SK-N-MC (cell line): ENCODE measurements around the gene ASCC2.
"Not testable (repeated sequence)": the region's sequence is repeated elsewhere in the genome, so short reads cannot be mapped to it uniquely, and the experiment has no call there.

Source experiments
- DNase-seq: peaks from one replicate; pipeline ENCODE4 v3.0.0-alpha.2; 2011; ENCODE audit warnings: low read depth, low spot score
- H3K27ac ChIP-seq: fragments of 200-600 bp; sonication (generic); 2 replicates; pipeline ENCODE4 v1.5.1; 2016; ENCODE audit warnings: mixed run types
- H3K36me3 ChIP-seq: fragments of 200-600 bp; sonication (generic); 2 replicates; pipeline ENCODE4 v1.6.1; 2017; ENCODE audit warnings: antibody characterized with exemption, low read length, mixed read lengths; ENCODE audit not compliant: insufficient read depth
- H3K4me3 ChIP-seq: fragments of 200-600 bp; sonication (generic); 2 replicates; pipeline ENCODE4 v1.5.1; 2016
- H3K9ac ChIP-seq: fragments of 200-600 bp; sonication (generic); 2 replicates; pipeline ENCODE4 v1.8.0; 2017; ENCODE audit warnings: mixed run types, mixed read lengths; ENCODE audit not compliant: insufficient read length
- H3K9me3 ChIP-seq: fragments of 200-600 bp; sonication (generic); 2 replicates; pipeline ENCODE4 v1.6.1; 2017; ENCODE audit warnings: low read depth, mild to moderate bottlenecking, antibody characterized with exemption, low read length, moderate library complexity, mixed read lengths
- EZH2 ChIP-seq: fragments of 200-600 bp; sonication (generic); IDR thresholded peaks from one replicate; pipeline ENCODE4 v1.6.1; 2017; ENCODE audit warnings: antibody characterized with exemption
- FOXP2 ChIP-seq: optimal IDR thresholded peaks from 2 replicates; pipeline ENCODE3; 2011; ENCODE audit warnings: mild to moderate bottlenecking, moderate library complexity; ENCODE audit not compliant: insufficient read depth; ENCODE audit errors: extremely low read length, control extremely low read depth
- POLR2AphosphoS5 ChIP-seq: IDR thresholded peaks from 2 replicates; pipeline ENCODE4 v1.6.1; 2012; ENCODE audit warnings: mild to moderate bottlenecking, low read depth, low read length, borderline replicate concordance

ASCC2 gene

GRCh38 chr22:29831186-29831921 is 6.7 kb downstream of the ASCC2 start:
- no peak overlapping the region for H3K27ac ChIP-seq
- no peak for TF ChIP-seq EZH2
- TF ChIP-seq POLR2AphosphoS5 = no peak
- no peak for TF ChIP-seq FOXP2
- no peaks in the 10 kb centered on the region for H3K9me3 ChIP-seq
- H3K4me3 ChIP-seq = no peak overlapping the region
- H3K9ac ChIP-seq = no peak overlapping the region
- peaks cover 15% of the 10 kb centered on the region; the same call in 1 of the 2 replicates for H3K36me3 ChIP-seq
- no peak for DNase-seq

GRCh38 chr22:29830585-29830984 is 7.5 kb downstream of the ASCC2 start:
- Histone ChIP-seq H3K9me3 (no peaks in the 10 kb centered on the region), H3K9ac (no peak overlapping the region), H3K4me3 (no peak overlapping the region), H3K27ac (no peak overlapping the region), H3K36me3 (peaks cover 16% of the 10 kb centered on the region; the same call in 1 of the 2 replicates)
- no peak for DNase-seq
- TF ChIP-seq EZH2 = no peak
- no peak for TF ChIP-seq POLR2AphosphoS5
- no peak for TF ChIP-seq FOXP2

- H3K27ac ChIP-seq, H3K9ac ChIP-seq, DNase-seq, H3K9me3 ChIP-seq, H3K4me3 ChIP-seq: not testable (repeated sequence)
- H3K36me3 ChIP-seq = peaks cover 28% of the 10 kb centered on the region
Measured at GRCh38 chr22:29827726-29828125, 10.3 kb downstream of the ASCC2 start.

GRCh38 chr22:29827091-29827490 is 11.0 kb downstream of the ASCC2 start:
- H3K4me3 ChIP-seq = no peak overlapping the region
- no peak for TF ChIP-seq FOXP2
- no peak for TF ChIP-seq POLR2AphosphoS5
- no peak for TF ChIP-seq EZH2
- H3K36me3 ChIP-seq = peaks cover 31% of the 10 kb centered on the region
- no peak overlapping the region for H3K9ac ChIP-seq
- H3K9me3 ChIP-seq = no peaks in the 10 kb centered on the region
- DNase-seq = no peak
- H3K27ac ChIP-seq = no peak overlapping the region

- H3K4me3 ChIP-seq = no peak overlapping the region
- peaks cover 38% of the 10 kb centered on the region for H3K36me3 ChIP-seq
- TF ChIP-seq EZH2 = no peak
- no peak for TF ChIP-seq FOXP2
- TF ChIP-seq POLR2AphosphoS5 = no peak
- no peak overlapping the region for H3K27ac ChIP-seq
- H3K9ac ChIP-seq = no peak overlapping the region
- H3K9me3 ChIP-seq = no peaks in the 10 kb centered on the region
- no peak for DNase-seq
Measured at GRCh38 chr22:29825578-29825977, 12.5 kb downstream of the ASCC2 start.

- no peak overlapping the region for H3K27ac ChIP-seq
- no peaks in the 10 kb centered on the region for H3K9me3 ChIP-seq
- TF ChIP-seq FOXP2 (no peak), POLR2AphosphoS5 (no peak), EZH2 (no peak)
- no peak for DNase-seq
- H3K36me3 ChIP-seq = peaks cover 39% of the 10 kb centered on the region
- H3K9ac ChIP-seq = no peak overlapping the region
- H3K4me3 ChIP-seq = no peak overlapping the region
Measured at GRCh38 chr22:29824677-29825076, 13.4 kb downstream of the ASCC2 start.

GRCh38 chr22:29821291-29822016 is 16.6 kb downstream of the ASCC2 start:
- Histone ChIP-seq H3K9ac (no peak overlapping the region), H3K4me3 (no peak overlapping the region), H3K27ac (no peak overlapping the region), H3K9me3 (no peaks in the 10 kb centered on the region), H3K36me3 (peaks cover 41% of the 10 kb centered on the region)
- DNase-seq = peak; percentile 30
- TF ChIP-seq POLR2AphosphoS5 = no peak
- no peak for TF ChIP-seq EZH2
- TF ChIP-seq FOXP2 = no peak

- TF ChIP-seq EZH2 (no peak), POLR2AphosphoS5 (no peak), FOXP2 (no peak)
- no peak for DNase-seq
- peaks cover 41% of the 10 kb centered on the region for H3K36me3 ChIP-seq
- no peak overlapping the region for H3K9ac ChIP-seq
- no peak overlapping the region for H3K4me3 ChIP-seq
- no peak overlapping the region for H3K27ac ChIP-seq
- H3K9me3 ChIP-seq = no peaks in the 10 kb centered on the region
Measured at GRCh38 chr22:29820961-29821290, 17.1 kb downstream of the ASCC2 start.

- Histone ChIP-seq H3K9me3 (no peaks in the 10 kb centered on the region), H3K4me3 (no peak overlapping the region), H3K9ac (no peak overlapping the region), H3K27ac (no peak overlapping the region), H3K36me3 (peaks cover 39% of the 10 kb centered on the region; the same call in 1 of the 2 replicates)
- no peak for DNase-seq
- TF ChIP-seq POLR2AphosphoS5 (no peak), EZH2 (no peak), FOXP2 (no peak)
Measured at GRCh38 chr22:29819501-29819900, 18.6 kb downstream of the ASCC2 start.
